Activated naive CD8-positive, alpha-beta T cell treated with anti-CD3 and anti-CD28 coated beads, Interleukin-2, amount 10 ng/mL, durations not matched to agents 7 days and 5 days (primary cell): ENCODE data around the gene PTAFR. TPM values are rescaled to one million over a fixed set of nuclear protein-coding genes. Genes with fewer than 3 reads are reported as not detected.
A peak's percentile ranks its signal among the peaks of the same experiment; 100 is the strongest.

Experiments
- ATAC-seq: fragments of 150-1000 bp; cut with Tn5 transposase; one replicate; pipeline ENCODE4 v1.10.0; 2021; ENCODE audit warnings: low read depth, moderate library complexity
- POLR2A ChIA-PET: fragments of 350-600 bp; sonication (Branson Sonifier 250); formaldehyde crosslinking; loops from one replicate; lab custom pipeline; 2021; ENCODE audit warnings: antibody characterized with exemption; lab: Charles Lee
- DNase-seq: peaks from one replicate; pipeline ENCODE4 v3.0.0; 2021
- H3K27ac Mint-ChIP-seq: one replicate; pipeline ENCODE4 v1.8.0; 2022; ENCODE audit warnings: mild to moderate bottlenecking, mixed read lengths
- H3K27me3 Mint-ChIP-seq: one replicate; pipeline ENCODE4 v1.8.0; 2022; ENCODE audit warnings: mild to moderate bottlenecking, moderate library complexity, mixed read lengths
- H3K36me3 Mint-ChIP-seq: one replicate; pipeline ENCODE4 v1.8.0; 2021; ENCODE audit warnings: mild to moderate bottlenecking, mixed read lengths
- H3K4me1 Mint-ChIP-seq: one replicate; pipeline ENCODE4 v1.8.0; 2021; ENCODE audit warnings: mixed read lengths
- H3K4me3 Mint-ChIP-seq: one replicate; pipeline ENCODE4 v1.8.0; 2022; ENCODE audit warnings: mild to moderate bottlenecking, moderate library complexity, mixed read lengths
- H3K9me3 Mint-ChIP-seq: one replicate; pipeline ENCODE4 v1.8.0; 2021; ENCODE audit warnings: mixed read lengths
- total RNA-seq, 2 experiments: library from RNA; stranded (reverse); gene quantifications; one replicate each; pipeline ENCODE4 v1.2.3, GENCODE V29; 2021

Gene PTAFR, protein sequence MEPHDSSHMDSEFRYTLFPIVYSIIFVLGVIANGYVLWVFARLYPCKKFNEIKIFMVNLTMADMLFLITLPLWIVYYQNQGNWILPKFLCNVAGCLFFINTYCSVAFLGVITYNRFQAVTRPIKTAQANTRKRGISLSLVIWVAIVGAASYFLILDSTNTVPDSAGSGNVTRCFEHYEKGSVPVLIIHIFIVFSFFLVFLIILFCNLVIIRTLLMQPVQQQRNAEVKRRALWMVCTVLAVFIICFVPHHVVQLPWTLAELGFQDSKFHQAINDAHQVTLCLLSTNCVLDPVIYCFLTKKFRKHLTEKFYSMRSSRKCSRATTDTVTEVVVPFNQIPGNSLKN
- 1 to 10 TPM in 1 of 2 experiments, under 1 TPM in 1; 0.99 to 1.1 TPM for total RNA-seq

GRCh38 chr1:28176492-28177470, at the start of gene PTAFR:
PTAFR (minus strand) TSS chr1:28176690; CDS start chr1:28151021, 25,669 bp downstream.
- Mint-ChIP-seq H3K36me3 (peaks cover 3% of the 10 kb centered on the region), H3K27me3 (peaks cover 51% of the 10 kb centered on the region), H3K4me3 (no peak within 1 kb of the TSS), H3K4me1 (peaks cover 44% of the 10 kb centered on the region), H3K9me3 (no peaks in the 10 kb centered on the region), H3K27ac (no peak within 1 kb of the TSS)
- no peak for ATAC-seq
- POLR2A ChIA-PET: interaction anchor here (2.0 kb wide), 1 partner anchor 22 kb away, joined by 5 read pairs; no protein-coding TSS in a partner anchor
- no peak for DNase-seq

- Mint-ChIP-seq H3K9me3 (no peaks in the 10 kb centered on the region), H3K36me3 (peaks cover 6% of the 10 kb centered on the region), H3K4me3 (no peak overlapping the region), H3K27ac (no peak overlapping the region), H3K4me1 (peaks cover 5% of the 10 kb centered on the region), H3K27me3 (no peaks in the 10 kb centered on the region)
- DNase-seq (no peak), ATAC-seq (no peak)
- POLR2A ChIA-PET: interaction anchor here (0.6 to 0.9 kb wide), 2 partner anchors 125 to 229 kb away, joined by 3 to 4 read pairs; partner anchors contain the start of gene EYA3
Measured at GRCh38 chr1:28213315-28213714, 36.8 kb upstream of the PTAFR start.

GRCh38 chr1:28209700-28210099, 33.2 kb upstream of the PTAFR start:
- POLR2A ChIA-PET: interaction anchor here (0.7 to 1.7 kb wide), 3 partner anchors 10 to 249 kb away, joined by 3 to 6 read pairs (median 4); no protein-coding TSS in a partner anchor
- DNase-seq (no peak), ATAC-seq (no peak)
- Mint-ChIP-seq H3K36me3 (peaks cover 8% of the 10 kb centered on the region), H3K9me3 (no peaks in the 10 kb centered on the region), H3K4me1 (peaks cover 7% of the 10 kb centered on the region), H3K4me3 (no peak overlapping the region), H3K27me3 (no peaks in the 10 kb centered on the region), H3K27ac (no peak overlapping the region)

GRCh38 chr1:28208818-28209441, 32.4 kb upstream of the PTAFR start:
- peaks cover 14% of the 10 kb centered on the region for H3K36me3 Mint-ChIP-seq
- no peak overlapping the region for H3K4me3 Mint-ChIP-seq
- H3K4me1 Mint-ChIP-seq: peaks cover 9% of the 10 kb centered on the region
- no peak for DNase-seq
- peak; percentile 87 for ATAC-seq
- no peak overlapping the region for H3K27ac Mint-ChIP-seq
- H3K9me3 Mint-ChIP-seq: no peaks in the 10 kb centered on the region
- POLR2A ChIA-PET: interaction anchor here (0.7 to 1.7 kb wide), 7 partner anchors 9 to 249 kb away, joined by 3 to 6 read pairs (median 4); partner anchors contain the start of gene EYA3
- no peaks in the 10 kb centered on the region for H3K27me3 Mint-ChIP-seq

DNA sequence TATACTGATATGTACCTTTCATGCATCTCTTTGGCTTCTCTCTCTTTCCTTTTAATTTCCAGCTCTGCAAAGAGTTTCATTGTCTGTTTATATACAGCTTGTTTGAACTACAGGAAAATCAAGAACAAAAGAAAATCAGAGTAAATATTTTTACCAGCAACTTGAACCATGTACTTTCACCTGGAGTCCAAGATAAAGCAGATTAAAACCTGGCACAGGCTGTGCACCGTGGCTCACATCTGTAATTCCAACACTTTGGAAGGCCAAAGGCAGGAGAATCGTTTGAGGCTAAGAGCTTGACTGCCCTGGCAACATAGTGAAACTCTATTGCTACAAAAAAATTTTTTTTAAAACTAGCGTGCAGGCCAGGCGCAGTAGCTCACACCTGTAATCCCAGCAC, 28.8 kb upstream of the PTAFR start:
- Mint-ChIP-seq H3K4me1 (peaks cover 18% of the 10 kb centered on the region), H3K27me3 (no peaks in the 10 kb centered on the region), H3K36me3 (peaks cover 41% of the 10 kb centered on the region), H3K27ac (no peak overlapping the region), H3K4me3 (no peak overlapping the region), H3K9me3 (no peaks in the 10 kb centered on the region)
- no peak for ATAC-seq
- POLR2A ChIA-PET: interaction anchor here (1.1 to 1.4 kb wide), 3 partner anchors 36 to 117 kb away, joined by 3 to 4 read pairs (median 3); partner anchors contain the start of gene EYA3
- DNase-seq: no peak

GRCh38 chr1:28200234-28200873, 23.9 kb upstream of the PTAFR start:
- peak overlapping the region; percentile 91 for H3K27ac Mint-ChIP-seq
- H3K27me3 Mint-ChIP-seq: no peaks in the 10 kb centered on the region
- H3K36me3 Mint-ChIP-seq: peaks cover 66% of the 10 kb centered on the region
- POLR2A ChIA-PET: interaction anchor here (1.2 to 1.7 kb wide), 6 partner anchors 8 to 112 kb away, joined by 3 to 15 read pairs (median 6); partner anchors contain the start of gene EYA3
- DNase-seq (no peak), ATAC-seq (no peak)
- H3K4me3 Mint-ChIP-seq: peak overlapping the region; percentile 74
- H3K4me1 Mint-ChIP-seq: peaks cover 48% of the 10 kb centered on the region
- peaks cover 3% of the 10 kb centered on the region for H3K9me3 Mint-ChIP-seq

GRCh38 chr1:28199328-28200233, 23.1 kb upstream of the PTAFR start:
- Mint-ChIP-seq H3K4me3 (peak overlapping the region; percentile 75), H3K9me3 (peaks cover 3% of the 10 kb centered on the region), H3K36me3 (peaks cover 66% of the 10 kb centered on the region), H3K27ac (peak overlapping the region; percentile 95), H3K4me1 (peaks cover 50% of the 10 kb centered on the region), H3K27me3 (no peaks in the 10 kb centered on the region)
- ATAC-seq (peak; percentile 87), DNase-seq (peak; percentile 86)
- POLR2A ChIA-PET: interaction anchor here (0.9 to 1.7 kb wide), 8 partner anchors 9 to 111 kb away, joined by 3 to 15 read pairs (median 4); partner anchors contain the start of genes EYA3 and PTAFR

- DNase-seq (no peak), ATAC-seq (no peak)
- peak overlapping the region; percentile 36 for H3K27ac Mint-ChIP-seq
- H3K4me3 Mint-ChIP-seq: no peak overlapping the region
- H3K4me1 Mint-ChIP-seq: peaks cover 50% of the 10 kb centered on the region
- H3K36me3 Mint-ChIP-seq: peaks cover 55% of the 10 kb centered on the region
- H3K27me3 Mint-ChIP-seq: no peaks in the 10 kb centered on the region
- POLR2A ChIA-PET: interaction anchor here (0.6 to 2.3 kb wide), 2 partner anchors 28 to 122 kb away, joined by 4 to 8 read pairs; no protein-coding TSS in a partner anchor
- H3K9me3 Mint-ChIP-seq: peaks cover 3% of the 10 kb centered on the region
Measured at GRCh38 chr1:28197682-28198415, 21.4 kb upstream of the PTAFR start.

DNA sequence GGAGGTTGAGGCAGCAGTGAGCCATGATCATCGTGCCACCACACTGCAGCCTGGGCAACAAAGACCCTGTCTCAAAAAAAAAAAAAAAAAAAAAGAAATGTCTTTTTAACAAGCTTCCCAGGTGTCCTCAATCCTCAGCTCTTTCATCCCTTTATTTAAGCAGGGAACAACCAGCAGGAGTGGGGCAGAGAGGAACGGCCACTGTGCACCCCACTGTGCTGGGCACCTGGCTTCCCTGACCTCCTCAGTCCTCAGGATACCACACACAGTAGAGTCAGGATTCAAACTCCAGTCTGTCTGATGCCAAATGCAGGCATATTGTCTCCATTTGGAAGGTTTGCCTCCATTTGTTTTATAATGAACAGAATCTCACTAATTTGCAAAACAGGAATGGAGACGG, 19.8 kb upstream of the PTAFR start:
- Mint-ChIP-seq H3K9me3 (peaks cover 3% of the 10 kb centered on the region), H3K27ac (no peak overlapping the region), H3K27me3 (no peaks in the 10 kb centered on the region), H3K36me3 (peaks cover 46% of the 10 kb centered on the region), H3K4me1 (peaks cover 50% of the 10 kb centered on the region), H3K4me3 (no peak overlapping the region)
- ATAC-seq (no peak), DNase-seq (no peak)
- POLR2A ChIA-PET: interaction anchor here (0.6 to 2.3 kb wide), 4 partner anchors 27 to 961 kb away, joined by 3 to 8 read pairs (median 4); partner anchors contain the start of gene EYA3

- Mint-ChIP-seq H3K4me1 (peaks cover 45% of the 10 kb centered on the region), H3K4me3 (no peak overlapping the region), H3K27me3 (no peaks in the 10 kb centered on the region), H3K27ac (no peak overlapping the region), H3K36me3 (peaks cover 40% of the 10 kb centered on the region), H3K9me3 (peaks cover 3% of the 10 kb centered on the region)
- ATAC-seq (no peak), DNase-seq (no peak)
- POLR2A ChIA-PET: interaction anchor here (0.7 to 2.3 kb wide), 4 partner anchors 16 to 472 kb away, joined by 4 to 8 read pairs (median 4); partner anchors contain the start of gene EYA3
Measured at GRCh38 chr1:28195780-28196179, 19.3 kb upstream of the PTAFR start.
